ENCODE data around the gene ELOVL3. TPM values are rescaled to one million over a fixed set of nuclear protein-coding genes. Genes with fewer than 3 reads are reported as not detected.

The ELOVL3 gene
- total and polyA plus RNA-seq, 2 of the 13 experiments (the other 11 are each of a cell fraction or from before 2014, with no cell fraction given): 0.58 to 0.69 TPM

GRCh38 chr10:102245082-102245931, 19.2 kb downstream of the ELOVL3 start, which contains the start of gene GBF1 (continued):
- TF ChIP-seq ELF4 (CRISPR knock-in tag; IDR thresholded peaks at IDR 0.05; ENCODE audit: borderline replicate concordance) (no peak; the same call in 1 of the 2 replicates), NONO (IDR thresholded peaks at IDR 0.05) (no peak), NONO (CRISPR knock-in tag; conservative IDR thresholded peaks at IDR 0.05) (no peak; the same call in 1 of the 2 replicates), NFIC (IDR thresholded peaks at IDR 0.05; ENCODE audit: low read length) (no peak), POLR2A (IDR thresholded peaks at IDR 0.05; ENCODE audit: insufficient read depth in 1 of 2, low read depth in 2 of 2, low read length in 2 of 2) (peak; percentile 90 to 97), DZIP1 (CRISPR knock-in tag; IDR thresholded peaks at IDR 0.05) (peak; percentile 19; the same call in 1 of the 2 replicates), TRAFD1 (CRISPR knock-in tag; IDR thresholded peaks at IDR 0.05; ENCODE audit: borderline replicate concordance) (no peak), HIC2 (CRISPR knock-in tag; IDR thresholded peaks at IDR 0.05; ENCODE audit: low read depth) (no peak; the same call in 1 of the 2 replicates), FOXK2 (IDR thresholded peaks at IDR 0.05) (no peak), NBN (conservative IDR thresholded peaks at IDR 0.05) (no peak), HNRNPK (IDR thresholded peaks at IDR 0.05; ENCODE audit: low read depth, low read length, poor library complexity, severe bottlenecking) (no peak), TEAD2 (CRISPR knock-in tag; IDR thresholded peaks at IDR 0.05) (no peak), TBX2 (CRISPR knock-in tag; IDR thresholded peaks at IDR 0.05; ENCODE audit: borderline replicate concordance) (peak; percentile 47; the same call in 1 of the 2 replicates), CHD2 (IDR thresholded peaks at IDR 0.05; ENCODE audit: low read depth, low read length) (peak; percentile 76), RNF219 (CRISPR knock-in tag; IDR thresholded peaks at IDR 0.05) (no peak), IRF9 (CRISPR knock-in tag; IDR thresholded peaks at IDR 0.05; ENCODE audit: borderline replicate concordance) (peak; percentile 58; the same call in 1 of the 2 replicates), ZNF292 (CRISPR knock-in tag; IDR thresholded peaks at IDR 0.05; ENCODE audit: borderline replicate concordance, low read depth) (no peak), HDAC6 (IDR thresholded peaks at IDR 0.05; ENCODE audit: low read depth, low read length) (no peak), HMG20B (CRISPR knock-in tag; conservative IDR thresholded peaks at IDR 0.05) (no peak), ZKSCAN5 (CRISPR knock-in tag; IDR thresholded peaks at IDR 0.05) (no peak)

Data from HepG2 (cell line).